ENCODE results near the gene SPG21. TPM values are rescaled to one million over a fixed set of nuclear protein-coding genes. Genes with fewer than 3 reads are reported as not detected.
A peak's percentile ranks its signal among the peaks of the same experiment; 100 is the strongest.

Gene SPG21
- polyA plus RNA-seq (2013, experiment 1 of 4), result 121 TPM
- 121 TPM for polyA plus RNA-seq (2013, experiment 2 of 4)
- polyA plus RNA-seq (2013, experiment 3 of 4), result 81.0 TPM
- 91.0 TPM for polyA plus RNA-seq (2013, experiment 4 of 4)

GRCh38 chr15:64989416-64990167 is at the start of gene SPG21:
Gene SPG21 (minus strand): TSS chr15:64989914. CDS start chr15:64983569, 6,345 bp downstream.
- Histone ChIP-seq H3K4me3 (ENCODE audit: insufficient read depth, low read depth, low read length) (peak within 1 kb of the TSS; percentile 67), H3K27ac (ENCODE audit: insufficient read depth, low read depth, low read length, poor library complexity, severe bottlenecking) (peak within 1 kb of the TSS; percentile 84), H3K4me1 (ENCODE audit: control insufficient read depth, insufficient read depth, low read length) (peaks cover 6% of the 10 kb centered on the region), H3K36me3 (ENCODE audit: control insufficient read depth, insufficient read depth, low read length) (no peaks in the 10 kb centered on the region), H3K9me3 (ENCODE audit: control insufficient read depth, low read length) (no peaks in the 10 kb centered on the region), H3K27me3 (ENCODE audit: control insufficient read depth, insufficient read depth, low read length, poor library complexity, severe bottlenecking) (no peaks in the 10 kb centered on the region)
- 0 to 1% methylated on average over 75 of the region's 75 CpGs for WGBS, 2 experiments

- Histone ChIP-seq H3K4me3 (ENCODE audit: insufficient read depth, low read depth, low read length) (no peak overlapping the region), H3K4me1 (ENCODE audit: control insufficient read depth, insufficient read depth, low read length) (no peaks in the 10 kb centered on the region), H3K36me3 (ENCODE audit: control insufficient read depth, insufficient read depth, low read length) (no peaks in the 10 kb centered on the region), H3K27ac (ENCODE audit: insufficient read depth, low read depth, low read length, poor library complexity, severe bottlenecking) (no peak overlapping the region), H3K9me3 (ENCODE audit: control insufficient read depth, low read length) (no peaks in the 10 kb centered on the region), H3K27me3 (ENCODE audit: control insufficient read depth, insufficient read depth, low read length, poor library complexity, severe bottlenecking) (no peaks in the 10 kb centered on the region)
- WGBS, 2 experiments, result 83 to 87% methylated on average over 5 of the region's 5 CpGs
Observed at GRCh38 chr15:65038836-65039235, 49.1 kb upstream of the SPG21 start.

- Histone ChIP-seq H3K4me3 (ENCODE audit: insufficient read depth, low read depth, low read length) (no peak overlapping the region), H3K27ac (ENCODE audit: insufficient read depth, low read depth, low read length, poor library complexity, severe bottlenecking) (no peak overlapping the region), H3K9me3 (ENCODE audit: control insufficient read depth, low read length) (no peaks in the 10 kb centered on the region), H3K4me1 (ENCODE audit: control insufficient read depth, insufficient read depth, low read length) (no peaks in the 10 kb centered on the region), H3K36me3 (ENCODE audit: control insufficient read depth, insufficient read depth, low read length) (no peaks in the 10 kb centered on the region), H3K27me3 (ENCODE audit: control insufficient read depth, insufficient read depth, low read length, poor library complexity, severe bottlenecking) (no peaks in the 10 kb centered on the region)
- whole genome bisulfite sequencing, 2 experiments, result 95 to 97% methylated on average over 3 of the region's 3 CpGs
Observed at GRCh38 chr15:65038428-65038827, 48.7 kb upstream of the SPG21 start.

- Histone ChIP-seq H3K4me1 (ENCODE audit: control insufficient read depth, insufficient read depth, low read length) (no peaks in the 10 kb centered on the region), H3K4me3 (ENCODE audit: insufficient read depth, low read depth, low read length) (no peak overlapping the region), H3K36me3 (ENCODE audit: control insufficient read depth, insufficient read depth, low read length) (no peaks in the 10 kb centered on the region), H3K27ac (ENCODE audit: insufficient read depth, low read depth, low read length, poor library complexity, severe bottlenecking) (no peak overlapping the region), H3K9me3 (ENCODE audit: control insufficient read depth, low read length) (no peaks in the 10 kb centered on the region), H3K27me3 (ENCODE audit: control insufficient read depth, insufficient read depth, low read length, poor library complexity, severe bottlenecking) (no peaks in the 10 kb centered on the region)
- 90 to 100% methylated on average over 1 of the region's 1 CpG for WGBS, 2 experiments
Observed at GRCh38 chr15:65037309-65037708, 47.6 kb upstream of the SPG21 start.

- no peaks in the 10 kb centered on the region for H3K36me3 ChIP-seq (ENCODE audit: control insufficient read depth, insufficient read depth, low read length)
- no peaks in the 10 kb centered on the region for H3K27me3 ChIP-seq (ENCODE audit: control insufficient read depth, insufficient read depth, low read length, poor library complexity, severe bottlenecking)
- no peak overlapping the region for H3K27ac ChIP-seq (ENCODE audit: insufficient read depth, low read depth, low read length, poor library complexity, severe bottlenecking)
- no peaks in the 10 kb centered on the region for H3K4me1 ChIP-seq (ENCODE audit: control insufficient read depth, insufficient read depth, low read length)
- no peaks in the 10 kb centered on the region for H3K9me3 ChIP-seq (ENCODE audit: control insufficient read depth, low read length)
- H3K4me3 ChIP-seq (ENCODE audit: insufficient read depth, low read depth, low read length), result no peak overlapping the region
- WGBS, 2 experiments, result 93 to 96% methylated on average over 11 of the region's 11 CpGs
Observed at GRCh38 chr15:65034719-65035118, 45.0 kb upstream of the SPG21 start.

GRCh38 chr15:65033659-65034269 is 44.0 kb upstream of the SPG21 start:
- Histone ChIP-seq H3K27me3 (ENCODE audit: control insufficient read depth, insufficient read depth, low read length, poor library complexity, severe bottlenecking) (no peaks in the 10 kb centered on the region), H3K4me1 (ENCODE audit: control insufficient read depth, insufficient read depth, low read length) (no peaks in the 10 kb centered on the region), H3K4me3 (ENCODE audit: insufficient read depth, low read depth, low read length) (no peak overlapping the region), H3K36me3 (ENCODE audit: control insufficient read depth, insufficient read depth, low read length) (no peaks in the 10 kb centered on the region), H3K27ac (ENCODE audit: insufficient read depth, low read depth, low read length, poor library complexity, severe bottlenecking) (no peak overlapping the region), H3K9me3 (ENCODE audit: control insufficient read depth, low read length) (no peaks in the 10 kb centered on the region)
- 48 to 49% methylated on average over 4 of the region's 4 CpGs for WGBS, 2 experiments

GRCh38 chr15:65032801-65033537 is 43.3 kb upstream of the SPG21 start:
- no peak overlapping the region for H3K4me3 ChIP-seq (ENCODE audit: insufficient read depth, low read depth, low read length)
- H3K27ac ChIP-seq (ENCODE audit: insufficient read depth, low read depth, low read length, poor library complexity, severe bottlenecking), result no peak overlapping the region
- no peaks in the 10 kb centered on the region for H3K27me3 ChIP-seq (ENCODE audit: control insufficient read depth, insufficient read depth, low read length, poor library complexity, severe bottlenecking)
- no peaks in the 10 kb centered on the region for H3K4me1 ChIP-seq (ENCODE audit: control insufficient read depth, insufficient read depth, low read length)
- 34 to 37% methylated on average over 13 of the region's 13 CpGs for WGBS, 2 experiments
- H3K9me3 ChIP-seq (ENCODE audit: control insufficient read depth, low read length), result no peaks in the 10 kb centered on the region
- no peaks in the 10 kb centered on the region for H3K36me3 ChIP-seq (ENCODE audit: control insufficient read depth, insufficient read depth, low read length)

GRCh38 chr15:65029736-65030208 is 40.1 kb upstream of the SPG21 start:
- H3K4me1 ChIP-seq (ENCODE audit: control insufficient read depth, insufficient read depth, low read length), result no peaks in the 10 kb centered on the region
- no peaks in the 10 kb centered on the region for H3K27me3 ChIP-seq (ENCODE audit: control insufficient read depth, insufficient read depth, low read length, poor library complexity, severe bottlenecking)
- H3K27ac ChIP-seq (ENCODE audit: insufficient read depth, low read depth, low read length, poor library complexity, severe bottlenecking), result no peak overlapping the region
- WGBS, 2 experiments, result 71 to 75% methylated on average over 10 to 11 of the region's 12 CpGs
- H3K36me3 ChIP-seq (ENCODE audit: control insufficient read depth, insufficient read depth, low read length), result peaks cover 10% of the 10 kb centered on the region
- no peaks in the 10 kb centered on the region for H3K9me3 ChIP-seq (ENCODE audit: control insufficient read depth, low read length)
- peak overlapping the region; percentile 70 for H3K4me3 ChIP-seq (ENCODE audit: insufficient read depth, low read depth, low read length)

GRCh38 chr15:65028921-65029735 is 39.4 kb upstream of the SPG21 start, which contains the start of gene MTFMT:
Gene MTFMT (minus strand): TSS chr15:65029639. CDS start chr15:65029613, 26 bp downstream.
- H3K27me3 ChIP-seq (ENCODE audit: control insufficient read depth, insufficient read depth, low read length, poor library complexity, severe bottlenecking), result no peaks in the 10 kb centered on the region
- no peaks in the 10 kb centered on the region for H3K9me3 ChIP-seq (ENCODE audit: control insufficient read depth, low read length)
- 1% methylated on average over 73 of the region's 73 CpGs for WGBS, 2 experiments
- no peaks in the 10 kb centered on the region for H3K4me1 ChIP-seq (ENCODE audit: control insufficient read depth, insufficient read depth, low read length)
- H3K36me3 ChIP-seq (ENCODE audit: control insufficient read depth, insufficient read depth, low read length), result peaks cover 10% of the 10 kb centered on the region
- no peak within 1 kb of the TSS for H3K27ac ChIP-seq (ENCODE audit: insufficient read depth, low read depth, low read length, poor library complexity, severe bottlenecking)
- peak within 1 kb of the TSS; percentile 70 for H3K4me3 ChIP-seq (ENCODE audit: insufficient read depth, low read depth, low read length)
